H9 (cell line): ENCODE data around the gene IL1RAP. TPM values are rescaled to one million over a fixed set of nuclear protein-coding genes. Genes with fewer than 3 reads are reported as not detected.

Source experiments
- DNase-seq: peaks from one replicate; pipeline ENCODE4 v3.0.0-alpha.2; 2017
- H2AFZ ChIP-seq: one replicate; pipeline ENCODE4 v1.6.1; 2013; ENCODE audit warnings: mild to moderate bottlenecking, low read length, control low read depth, moderate library complexity
- H2AK5ac ChIP-seq: 2 replicates; pipeline ENCODE4 v1.6.1; 2013; ENCODE audit warnings: low read length, control low read depth, mixed read lengths; ENCODE audit not compliant: insufficient read length
- H2BK120ac ChIP-seq: one replicate; pipeline ENCODE4 v1.6.1; 2013; ENCODE audit warnings: low read depth, mild to moderate bottlenecking, low read length, control low read depth, inconsistent platforms; ENCODE audit not compliant: poor library complexity, severe bottlenecking
- H2BK12ac ChIP-seq: 2 replicates; pipeline ENCODE4 v1.6.1; 2013; ENCODE audit warnings: low read length, control low read depth, mixed read lengths, low read depth; ENCODE audit not compliant: insufficient read length
- H2BK15ac ChIP-seq: 2 replicates; pipeline ENCODE4 v1.6.1; 2013; ENCODE audit warnings: low read depth, low read length, control low read depth
- H2BK20ac ChIP-seq: one replicate; pipeline ENCODE4 v1.6.1; 2013; ENCODE audit warnings: low read depth, mild to moderate bottlenecking, low read length, control low read depth, inconsistent platforms; ENCODE audit not compliant: poor library complexity, severe bottlenecking
- H2BK5ac ChIP-seq: 2 replicates; pipeline ENCODE4 v1.6.1; 2013; ENCODE audit warnings: low read length, control low read depth, mixed read lengths; ENCODE audit not compliant: insufficient read length
- H3K14ac ChIP-seq: 2 replicates; pipeline ENCODE4 v1.6.1; 2013; ENCODE audit warnings: low read length, control low read depth; ENCODE audit not compliant: insufficient read depth
- H3K18ac ChIP-seq: 2 replicates; pipeline ENCODE4 v1.6.1; 2013; ENCODE audit warnings: low read depth, mild to moderate bottlenecking, mixed read lengths, low read length, control low read depth; ENCODE audit not compliant: insufficient read length
- H3K23ac ChIP-seq: 2 replicates; pipeline ENCODE4 v1.6.1; 2013; ENCODE audit warnings: low read length, control low read depth, mixed read lengths, low read depth; ENCODE audit not compliant: insufficient read length
- H3K23me2 ChIP-seq: 2 replicates; pipeline ENCODE4 v1.6.1; 2013; ENCODE audit warnings: low read depth, mild to moderate bottlenecking, mixed read lengths, low read length, control low read depth; ENCODE audit not compliant: insufficient read length, poor library complexity, severe bottlenecking
- H3K27ac ChIP-seq: 2 replicates; pipeline ENCODE4 v1.5.1; 2013; ENCODE audit warnings: low read length, control low read depth, mixed read lengths, low read depth; ENCODE audit not compliant: insufficient read length
- H3K27me3 ChIP-seq: 2 replicates; pipeline ENCODE4 v1.6.1; 2013; ENCODE audit warnings: low read length, control low read depth, inconsistent platforms; ENCODE audit not compliant: insufficient read depth
- H3K4ac ChIP-seq: 2 replicates; pipeline ENCODE4 v1.6.1; 2013; ENCODE audit warnings: low read depth, mild to moderate bottlenecking, control low read depth, inconsistent platforms, low read length, moderate library complexity
- H3K4me1 ChIP-seq: 2 replicates; pipeline ENCODE4 v1.6.1; 2013; ENCODE audit warnings: low read length, control low read depth, inconsistent platforms; ENCODE audit not compliant: insufficient read depth
- H3K4me2 ChIP-seq: 2 replicates; pipeline ENCODE4 v1.6.1; 2013; ENCODE audit warnings: low read length, control low read depth, mixed read lengths; ENCODE audit not compliant: insufficient read length, insufficient read depth
- H3K56ac ChIP-seq: 2 replicates; pipeline ENCODE4 v1.6.1; 2013; ENCODE audit warnings: low read depth, mild to moderate bottlenecking, mixed read lengths, low read length, control low read depth; ENCODE audit not compliant: insufficient read length
- H3K79me1 ChIP-seq: 2 replicates; pipeline ENCODE4 v1.6.1; 2013; ENCODE audit warnings: low read depth, mild to moderate bottlenecking, moderate library complexity, low read length, control low read depth, inconsistent platforms; ENCODE audit not compliant: insufficient read depth, poor library complexity, severe bottlenecking
- H3K79me2 ChIP-seq: 2 replicates; pipeline ENCODE4 v1.6.1; 2013; ENCODE audit warnings: low read length, control low read depth, inconsistent platforms; ENCODE audit not compliant: insufficient read depth
- H3K9ac ChIP-seq: 2 replicates; pipeline ENCODE4 v1.6.1; 2013; ENCODE audit warnings: low read length, control low read depth, mixed read lengths; ENCODE audit not compliant: insufficient read length; ENCODE audit errors: extremely low read depth
- H3K9me3 ChIP-seq: one replicate; pipeline ENCODE4 v1.6.1; 2013; ENCODE audit warnings: low read depth, low read length, inconsistent platforms; ENCODE audit not compliant: control insufficient read depth
- H3T11ph ChIP-seq: one replicate; pipeline ENCODE4 v1.6.1; 2013; ENCODE audit warnings: mild to moderate bottlenecking, low read length, control low read depth, inconsistent platforms
- H4K20me1 ChIP-seq: one replicate; pipeline ENCODE4 v1.6.1; 2013; ENCODE audit not compliant: control insufficient read depth, insufficient read length, insufficient read depth
- H4K5ac ChIP-seq: 2 replicates; pipeline ENCODE4 v1.6.1; 2013; ENCODE audit warnings: low read depth, mild to moderate bottlenecking, mixed read lengths, low read length, control low read depth; ENCODE audit not compliant: insufficient read length
- H4K8ac ChIP-seq: replicated peaks from 2 replicates; pipeline ENCODE4 v1.6.1; 2013; ENCODE audit warnings: low read length, control low read depth, mixed read lengths, low read depth; ENCODE audit not compliant: insufficient read length
- H4K91ac ChIP-seq: 2 replicates; pipeline ENCODE4 v1.6.1; 2013; ENCODE audit warnings: low read depth, mild to moderate bottlenecking, moderate library complexity, mixed read lengths, low read length, control low read depth; ENCODE audit not compliant: insufficient read length
- H3K27ac Mint-ChIP-seq, 3 experiments: 2 replicates in 2 of 3; 3 replicates in 1 of 3; pipeline ENCODE4 v1.8.0; 2020 to 2021; ENCODE audit warnings: mixed read lengths in 3 of 3, mild to moderate bottlenecking in 1 of 3, moderate library complexity in 1 of 3
- H3K27me3 Mint-ChIP-seq: 2 replicates; pipeline ENCODE4 v1.8.0; 2021; ENCODE audit warnings: low read depth, mild to moderate bottlenecking, moderate library complexity, mixed read lengths
- H3K36me3 Mint-ChIP-seq, 3 experiments: 2 replicates in 2 of 3; 3 replicates in 1 of 3; pipeline ENCODE4 v1.8.0; 2020 to 2021; ENCODE audit warnings: low read depth in 3 of 3, mixed read lengths in 3 of 3; ENCODE audit not compliant: insufficient read depth in 1 of 3
- H3K4me1 Mint-ChIP-seq, 2 experiments: 2 replicates each; pipeline ENCODE4 v1.8.0; 2020; ENCODE audit warnings: mixed read lengths in 2 of 2
- H3K4me3 Mint-ChIP-seq, 2 experiments: 2 replicates in 1 of 2; 3 replicates in 1 of 2; pipeline ENCODE4 v1.8.0; 2020 to 2021; ENCODE audit warnings: mild to moderate bottlenecking in 2 of 2, mixed read lengths in 2 of 2, moderate library complexity in 1 of 2
- H3K9me3 Mint-ChIP-seq, 2 experiments: 2 replicates in 1 of 2; 3 replicates in 1 of 2; pipeline ENCODE4 v1.8.0; 2020; ENCODE audit warnings: mild to moderate bottlenecking in 2 of 2, mixed read lengths in 2 of 2, moderate library complexity in 1 of 2
- WGBS: extraction: QIAGEN DNeasy Blood & Tissue Kit; methylation state at CpG from one replicate; pipeline ENCODE4 v1.1.7; 2013; ENCODE audit warnings: missing lambda C conversion rate, low lambda C conversion rate, mixed read lengths; ENCODE audit not compliant: insufficient read length; ENCODE audit errors: extremely low coverage; 5-methylcytosine and 5-hydroxymethylcytosine counted together
- total RNA-seq: library from RNA; stranded (reverse); gene quantifications from 2 replicates; pipeline ENCODE4 v1.2.1, GENCODE V29; 2021
- TF ChIP-seq, protein P1 (sequence below): fragments of 200-600 bp; sonication (generic); conservative IDR thresholded peaks from 3 replicates; pipeline ENCODE4 v1.8.0; 2021; ENCODE audit warnings: antibody characterized with exemption, mild to moderate bottlenecking

IL1RAP gene
- total RNA-seq, 1 experiment from 2014 or later = 4.6 TPM

DNA sequence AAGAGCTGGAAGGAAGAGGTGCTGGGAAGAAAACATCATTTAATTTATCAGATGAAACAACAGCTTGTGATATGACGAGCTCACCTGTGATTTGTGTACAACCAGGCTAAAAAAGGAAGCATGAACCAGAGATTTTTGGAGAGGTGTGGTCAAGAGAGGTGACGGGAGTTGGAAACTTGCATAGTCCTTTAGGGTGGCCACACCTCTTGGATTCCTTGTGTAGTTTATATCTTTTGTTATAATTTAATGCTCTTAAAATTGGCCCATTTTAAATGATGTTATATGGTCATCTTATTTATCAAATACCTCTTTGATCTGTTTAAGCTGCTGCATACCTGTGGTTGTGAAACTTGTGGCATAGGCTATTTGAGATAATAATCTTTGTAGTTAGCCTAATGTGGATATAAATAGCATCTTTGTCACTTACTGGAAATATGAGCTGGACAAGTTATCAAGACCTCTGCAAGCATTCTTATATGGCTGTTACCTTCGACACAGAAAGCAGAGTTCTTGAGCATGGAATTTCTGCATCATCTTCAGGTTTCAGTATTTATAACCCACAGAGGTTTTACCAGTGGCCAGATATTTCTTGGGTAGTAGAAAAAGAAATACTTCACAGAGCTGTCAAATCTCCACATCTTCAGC lies 49.1 kb downstream of the IL1RAP start:
- Histone ChIP-seq H2AK5ac (no peak overlapping the region), H3K14ac (no peak overlapping the region), H3K23ac (no peak overlapping the region), H3T11ph (no peak overlapping the region), H4K20me1 (no peaks in the 10 kb centered on the region), H3K9me3 (no peaks in the 10 kb centered on the region), H2BK5ac (no peak overlapping the region), H3K56ac (no peak overlapping the region), H2BK12ac (no peak overlapping the region), H3K18ac (no peak overlapping the region), H3K79me2 (no peaks in the 10 kb centered on the region), H4K8ac (no peak overlapping the region), H3K27ac (no peak overlapping the region), H3K9ac (no peak overlapping the region), H3K4me1 (peaks cover 4% of the 10 kb centered on the region; the same call in 1 of the 2 replicates), H2BK15ac (no peak overlapping the region), H3K79me1 (no peaks in the 10 kb centered on the region), H2AFZ (no peak overlapping the region), H4K91ac (no peak overlapping the region), H3K4me2 (no peak overlapping the region), H3K27me3 (no peaks in the 10 kb centered on the region), H2BK20ac (no peak overlapping the region), H3K23me2 (no peaks in the 10 kb centered on the region), H4K5ac (no peak overlapping the region), H3K4ac (no peak overlapping the region), H2BK120ac (no peak overlapping the region)
- no peak overlapping the region for H3K27ac Mint-ChIP-seq
- peaks cover 6 to 12% of the 10 kb centered on the region in 2 experiments for H3K4me1 Mint-ChIP-seq
- DNase-seq = no peak
- no peaks in the 10 kb centered on the region for H3K9me3 Mint-ChIP-seq
- H3K36me3 Mint-ChIP-seq = peaks cover 0 to 2% (median 0%) of the 10 kb centered on the region in 3 experiments; a peak in 2 of 7 replicates
- no CpG with 5 or more reads among the region's 3 CpGs for WGBS
- no peaks in the 10 kb centered on the region for H3K27me3 Mint-ChIP-seq
- TF ChIP-seq, protein P1, sequence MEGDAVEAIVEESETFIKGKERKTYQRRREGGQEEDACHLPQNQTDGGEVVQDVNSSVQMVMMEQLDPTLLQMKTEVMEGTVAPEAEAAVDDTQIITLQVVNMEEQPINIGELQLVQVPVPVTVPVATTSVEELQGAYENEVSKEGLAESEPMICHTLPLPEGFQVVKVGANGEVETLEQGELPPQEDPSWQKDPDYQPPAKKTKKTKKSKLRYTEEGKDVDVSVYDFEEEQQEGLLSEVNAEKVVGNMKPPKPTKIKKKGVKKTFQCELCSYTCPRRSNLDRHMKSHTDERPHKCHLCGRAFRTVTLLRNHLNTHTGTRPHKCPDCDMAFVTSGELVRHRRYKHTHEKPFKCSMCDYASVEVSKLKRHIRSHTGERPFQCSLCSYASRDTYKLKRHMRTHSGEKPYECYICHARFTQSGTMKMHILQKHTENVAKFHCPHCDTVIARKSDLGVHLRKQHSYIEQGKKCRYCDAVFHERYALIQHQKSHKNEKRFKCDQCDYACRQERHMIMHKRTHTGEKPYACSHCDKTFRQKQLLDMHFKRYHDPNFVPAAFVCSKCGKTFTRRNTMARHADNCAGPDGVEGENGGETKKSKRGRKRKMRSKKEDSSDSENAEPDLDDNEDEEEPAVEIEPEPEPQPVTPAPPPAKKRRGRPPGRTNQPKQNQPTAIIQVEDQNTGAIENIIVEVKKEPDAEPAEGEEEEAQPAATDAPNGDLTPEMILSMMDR = no peak
- H3K4me3 Mint-ChIP-seq = no peak overlapping the region
